OCI-LY7 (cell line): Measurements from ENCODE around the gene TTC31. TPM values are rescaled to one million over a fixed set of nuclear protein-coding genes. Genes with fewer than 3 reads are reported as not detected.

Experiments used
- BruUV-seq: library from RNA; stranded (reverse); fragments of 400-500 nt; replicated peaks from 2 replicates; lab custom pipeline; 2021; lab: Mats Ljungman, UMichigan
- CTCF ChIA-PET: fragments of 300-600 bp; sonication (Branson Sonifier 250); formaldehyde crosslinking; loops from one replicate; lab custom pipeline; 2022; ENCODE audit warnings: antibody characterized with exemption; ENCODE audit not compliant: unreplicated experiment; lab: Charles Lee
- POLR2A ChIA-PET: fragments of 300-600 bp; sonication (Branson Sonifier 250); formaldehyde crosslinking; loops from one replicate; lab custom pipeline; 2022; ENCODE audit warnings: antibody characterized with exemption; lab: Charles Lee
- DNase-seq: peaks from one replicate; pipeline ENCODE4 v3.0.0-alpha.2; 2015; ENCODE audit warnings: low spot score
- H2AFZ ChIP-seq: fragments of 200-600 bp; sonication (generic), shearing (Covaris generic); 2 replicates; pipeline ENCODE4 v1.6.1; 2014; ENCODE audit warnings: mild to moderate bottlenecking, antibody characterized with exemption, low read length, moderate library complexity
- H3K27ac ChIP-seq: fragments of 200-600 bp; sonication (generic); 2 replicates; pipeline ENCODE4 v1.5.1; 2014; ENCODE audit warnings: mixed run types, low read depth, mild to moderate bottlenecking, moderate library complexity, low read length, inconsistent platforms; ENCODE audit not compliant: poor library complexity, severe bottlenecking
- H3K36me3 ChIP-seq: fragments of 200-600 bp; sonication (generic); 2 replicates; pipeline ENCODE4 v1.6.1; 2014; ENCODE audit warnings: mild to moderate bottlenecking, antibody characterized with exemption, low read length, moderate library complexity, mixed read lengths; ENCODE audit not compliant: insufficient read depth
- H3K4me1 ChIP-seq: fragments of 200-600 bp; sonication (generic); 2 replicates; pipeline ENCODE4 v1.5.1; 2014; ENCODE audit warnings: mild to moderate bottlenecking, low read length; ENCODE audit not compliant: insufficient read depth, poor library complexity, severe bottlenecking
- H3K4me2 ChIP-seq: fragments of 200-600 bp; sonication (generic); 2 replicates; pipeline ENCODE4 v1.6.1; 2014; ENCODE audit warnings: mild to moderate bottlenecking, low read length
- H3K4me3 ChIP-seq: fragments of 200-600 bp; sonication (generic); 2 replicates; pipeline ENCODE4 v1.5.1; 2014; ENCODE audit warnings: mild to moderate bottlenecking, low read depth, low read length; ENCODE audit not compliant: poor library complexity, severe bottlenecking
- H3K79me2 ChIP-seq: fragments of 200-600 bp; sonication (generic); 2 replicates; pipeline ENCODE4 v1.6.1; 2016; ENCODE audit warnings: low read depth, mild to moderate bottlenecking, low read length, moderate library complexity, mixed read lengths; ENCODE audit not compliant: insufficient read depth
- H3K9me2 ChIP-seq: fragments of 200-600 bp; sonication (generic); 2 replicates; pipeline ENCODE4 v1.6.1; 2016; ENCODE audit warnings: mild to moderate bottlenecking, low read length, mixed read lengths; ENCODE audit not compliant: insufficient read depth
- H3K9me3 ChIP-seq: fragments of 200-600 bp; sonication (generic); 2 replicates; pipeline ENCODE4 v1.6.1; 2014; ENCODE audit warnings: mild to moderate bottlenecking, mixed run types, low read length, mixed read lengths
- H4K20me1 ChIP-seq: fragments of 200-600 bp; sonication (generic); 2 replicates; pipeline ENCODE4 v1.6.1; 2014; ENCODE audit warnings: mild to moderate bottlenecking, antibody characterized with exemption, low read length, moderate library complexity, mixed read lengths; ENCODE audit not compliant: insufficient read depth
- EZH2phosphoT487 ChIP-seq: fragments of 200-600 bp; sonication (generic); IDR thresholded peaks from 2 replicates; pipeline ENCODE4 v1.6.1; 2018; ENCODE audit warnings: low read depth, borderline replicate concordance, mild to moderate bottlenecking, mixed run types, antibody characterized with exemption, low read length, moderate library complexity, mixed read lengths
- intact Hi-C: fragments of 100-400 bp; cut with micrococcal nuclease; formaldehyde crosslinking; loops from one replicate; pipeline ENCODE4 v1.10.0; 2022; ENCODE audit not compliant: unreplicated experiment
- total RNA-seq, 2 experiments: library from RNA; depleted of rRNA in 1 of 2; stranded (reverse); fragments of >200 nt in 1 of 2; shearing (Covaris generic) in 1 of 2; gene quantifications; 2 replicates each; pipeline ENCODE4 v1.2.3, GENCODE V29; 2014 to 2022
- TF ChIP-seq, protein P1 (sequence below): fragments of 200-600 bp; sonication (generic); conservative IDR thresholded peaks from 2 replicates; pipeline ENCODE4 v1.5.1; 2014; ENCODE audit warnings: mild to moderate bottlenecking, antibody characterized with exemption, low read length, moderate library complexity, mixed read lengths

TTC31 gene
- total RNA-seq, 2 experiments from 2014 or later = 31.5 to 34.6 TPM

DNA sequence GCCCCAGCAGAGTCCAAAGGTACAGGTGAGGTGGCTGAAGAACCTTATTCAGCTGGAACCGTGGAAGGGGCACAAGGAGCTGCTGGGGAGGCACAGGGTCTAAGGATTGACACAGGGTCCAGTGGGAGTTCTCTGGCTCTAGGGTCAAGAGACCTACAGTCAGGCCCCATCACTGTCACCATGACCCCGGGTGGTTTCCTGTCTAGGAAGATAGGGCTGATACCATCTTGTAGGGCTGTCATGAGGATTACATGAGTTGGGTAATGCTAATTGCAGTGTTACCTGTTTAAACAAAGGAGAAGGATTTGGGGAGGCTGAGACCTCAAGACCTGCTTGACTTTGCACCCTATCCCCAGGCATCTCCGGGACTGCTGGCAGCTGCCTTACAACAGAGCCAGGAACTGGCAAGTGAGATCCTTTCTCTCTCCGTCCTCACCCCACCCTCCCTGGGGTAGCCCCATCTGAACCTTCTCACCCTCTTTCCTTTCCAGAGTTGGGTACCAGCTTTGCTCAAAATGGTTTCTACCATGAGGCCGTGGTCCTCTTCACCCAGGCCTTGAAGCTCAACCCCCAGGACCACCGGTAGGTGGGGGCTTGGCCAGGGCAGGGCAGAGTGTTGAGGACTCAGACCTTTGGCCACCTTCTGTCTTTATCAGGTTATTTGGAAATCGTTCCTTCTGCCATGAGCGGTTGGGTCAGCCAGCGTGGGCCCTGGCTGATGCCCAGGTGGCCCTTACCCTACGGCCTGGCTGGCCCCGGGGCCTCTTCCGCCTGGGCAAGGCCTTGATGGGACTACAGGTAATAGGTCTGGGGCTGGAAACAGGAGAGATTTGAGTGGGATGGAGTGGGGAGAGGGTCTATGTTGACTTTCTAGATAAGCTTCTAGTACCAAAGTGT, 9.0 kb downstream of the TTC31 start:
- no peaks in the 10 kb centered on the region for H3K4me1 ChIP-seq
- no peak overlapping the region for H3K27ac ChIP-seq
- no peak overlapping the region for H2AFZ ChIP-seq
- no TSS peak for BruUV-seq
- DNase-seq = no peak
- intact Hi-C loops = no loop called here
- CTCF ChIA-PET = no interaction called here
- peaks cover 44% of the 10 kb centered on the region for H3K36me3 ChIP-seq
- H4K20me1 ChIP-seq = no peaks in the 10 kb centered on the region
- no peak overlapping the region for H3K4me2 ChIP-seq
- H3K9me2 ChIP-seq = no peaks in the 10 kb centered on the region
- no peak overlapping the region for H3K4me3 ChIP-seq
- no peaks in the 10 kb centered on the region for H3K9me3 ChIP-seq
- TF ChIP-seq, protein P1, sequence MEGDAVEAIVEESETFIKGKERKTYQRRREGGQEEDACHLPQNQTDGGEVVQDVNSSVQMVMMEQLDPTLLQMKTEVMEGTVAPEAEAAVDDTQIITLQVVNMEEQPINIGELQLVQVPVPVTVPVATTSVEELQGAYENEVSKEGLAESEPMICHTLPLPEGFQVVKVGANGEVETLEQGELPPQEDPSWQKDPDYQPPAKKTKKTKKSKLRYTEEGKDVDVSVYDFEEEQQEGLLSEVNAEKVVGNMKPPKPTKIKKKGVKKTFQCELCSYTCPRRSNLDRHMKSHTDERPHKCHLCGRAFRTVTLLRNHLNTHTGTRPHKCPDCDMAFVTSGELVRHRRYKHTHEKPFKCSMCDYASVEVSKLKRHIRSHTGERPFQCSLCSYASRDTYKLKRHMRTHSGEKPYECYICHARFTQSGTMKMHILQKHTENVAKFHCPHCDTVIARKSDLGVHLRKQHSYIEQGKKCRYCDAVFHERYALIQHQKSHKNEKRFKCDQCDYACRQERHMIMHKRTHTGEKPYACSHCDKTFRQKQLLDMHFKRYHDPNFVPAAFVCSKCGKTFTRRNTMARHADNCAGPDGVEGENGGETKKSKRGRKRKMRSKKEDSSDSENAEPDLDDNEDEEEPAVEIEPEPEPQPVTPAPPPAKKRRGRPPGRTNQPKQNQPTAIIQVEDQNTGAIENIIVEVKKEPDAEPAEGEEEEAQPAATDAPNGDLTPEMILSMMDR = no peak
- TF ChIP-seq EZH2phosphoT487 = no peak
- H3K79me2 ChIP-seq = no peaks in the 10 kb centered on the region
- POLR2A ChIA-PET = interaction anchor here (0.6 kb wide), 1 partner anchor 8 kb away, joined by 4 read pairs; no protein-coding TSS in a partner anchor

DNA sequence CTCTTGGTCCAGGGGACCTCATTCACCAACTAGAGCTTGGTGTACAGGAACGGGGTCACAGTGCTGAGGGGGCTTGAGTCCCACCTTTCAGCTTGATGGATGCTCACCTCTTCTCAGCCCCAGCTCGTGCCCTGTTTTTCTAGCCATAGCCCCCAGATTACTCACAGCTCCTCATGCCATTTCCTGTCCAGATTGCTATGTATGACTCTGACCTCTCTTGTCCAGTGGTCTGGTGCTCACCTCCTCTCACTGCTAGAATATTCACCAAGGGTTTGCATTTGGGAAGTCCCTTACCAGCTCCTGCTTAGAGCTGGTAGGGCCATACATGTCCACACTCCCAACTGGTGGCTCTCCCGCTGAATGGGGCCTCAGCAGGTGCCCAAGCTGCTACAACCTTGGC, 10.7 kb downstream of the TTC31 start:
- Histone ChIP-seq H3K27ac (no peak overlapping the region), H4K20me1 (no peaks in the 10 kb centered on the region), H3K4me2 (no peak overlapping the region), H2AFZ (no peak overlapping the region), H3K79me2 (no peaks in the 10 kb centered on the region), H3K4me1 (peaks cover 1% of the 10 kb centered on the region), H3K9me3 (no peaks in the 10 kb centered on the region), H3K9me2 (no peaks in the 10 kb centered on the region), H3K4me3 (no peak overlapping the region), H3K36me3 (peaks cover 44% of the 10 kb centered on the region)
- ChIA-PET POLR2A (interaction anchor here (0.9 kb wide), 1 partner anchor 26 kb away, joined by 3 read pairs; no protein-coding TSS in a partner anchor), CTCF (no interaction called here)
- intact Hi-C loops = no loop called here
- BruUV-seq = TSS peak; percentile 49
- TF ChIP-seq, protein P1 = no peak
- TF ChIP-seq EZH2phosphoT487 = no peak
- no peak for DNase-seq

DNA sequence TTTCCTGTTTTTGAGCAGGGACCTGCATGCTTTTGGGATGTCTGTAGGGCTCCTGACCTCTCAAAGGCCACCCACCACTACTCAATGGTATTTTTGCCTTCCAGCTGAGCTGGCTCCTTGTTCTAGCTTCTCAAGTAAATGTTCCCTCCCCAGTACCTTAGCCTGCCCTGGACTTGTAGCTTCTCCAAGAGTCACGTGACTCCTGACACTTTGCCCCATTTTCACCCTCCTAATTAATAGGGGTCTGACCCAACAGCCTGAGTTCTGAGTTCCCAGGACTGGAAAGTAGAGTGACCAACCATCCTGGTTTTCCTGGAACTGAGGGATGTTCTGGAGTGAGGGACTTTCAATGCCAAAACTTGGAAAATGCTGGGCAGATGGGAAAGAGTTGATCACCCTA, 12.6 kb downstream of the TTC31 start:
- BruUV-seq = no TSS peak
- Histone ChIP-seq H4K20me1 (no peaks in the 10 kb centered on the region), H2AFZ (no peak overlapping the region), H3K4me3 (no peak overlapping the region), H3K4me1 (peaks cover 6% of the 10 kb centered on the region), H3K4me2 (no peak overlapping the region), H3K27ac (no peak overlapping the region), H3K9me3 (no peaks in the 10 kb centered on the region), H3K79me2 (no peaks in the 10 kb centered on the region), H3K9me2 (no peaks in the 10 kb centered on the region), H3K36me3 (peaks cover 39% of the 10 kb centered on the region)
- intact Hi-C loops = no loop called here
- no peak for TF ChIP-seq EZH2phosphoT487
- TF ChIP-seq, protein P1 = no peak
- DNase-seq = no peak
- CTCF ChIA-PET = no interaction called here
- POLR2A ChIA-PET = no interaction called here
